Aorta (tissue), 5 donors: ENCODE measurements around the gene OSM. TPM values are rescaled to one million over a fixed set of nuclear protein-coding genes. Genes with fewer than 3 reads are reported as not detected.

Source experiments
- ATAC-seq: fragments of 200-7000 bp; cut with Tn5 transposase; one replicate; pipeline ENCODE4 v1.9.1; 2022; ENCODE audit warnings: moderate library complexity; ENCODE audit not compliant: low FRiP score
- DNase-seq, 2 donors: peaks; one replicate each; pipeline ENCODE4 v3.0.0-alpha.2; 2020
- H3K27ac ChIP-seq, 2 donors: one replicate each; pipeline ENCODE4 v1.5.1; 2013; ENCODE audit warnings: low read length in 2 of 2, mild to moderate bottlenecking in 2 of 2, moderate library complexity in 2 of 2, control low read depth in 1 of 2, inconsistent platforms in 1 of 2, low read depth in 1 of 2
- H3K27me3 ChIP-seq, 2 donors: one replicate each; pipeline ENCODE4 v1.6.1; 2013; ENCODE audit warnings: control low read depth in 1 of 2, low read length in 1 of 2, mild to moderate bottlenecking in 1 of 2, moderate library complexity in 1 of 2; ENCODE audit not compliant: insufficient read depth in 2 of 2, control insufficient read depth in 1 of 2
- H3K36me3 ChIP-seq, 2 donors: one replicate each; pipeline ENCODE4 v1.6.1; 2013; ENCODE audit warnings: control low read depth in 1 of 2, low read length in 1 of 2, mild to moderate bottlenecking in 1 of 2; ENCODE audit not compliant: insufficient read depth in 2 of 2, control insufficient read depth in 1 of 2
- H3K4me1 ChIP-seq, 2 donors: one replicate each; pipeline ENCODE4 v1.6.1; 2013; ENCODE audit warnings: low read length in 2 of 2, control low read depth in 1 of 2, mild to moderate bottlenecking in 1 of 2, moderate library complexity in 1 of 2; ENCODE audit not compliant: insufficient read depth in 2 of 2, control insufficient read depth in 1 of 2
- H3K4me3 ChIP-seq, 2 donors: one replicate each; pipeline ENCODE4 v1.5.1; 2013; ENCODE audit warnings: low read length in 2 of 2, control low read depth in 1 of 2, mild to moderate bottlenecking in 1 of 2
- H3K9me3 ChIP-seq: one replicate; pipeline ENCODE4 v1.6.1; 2013; ENCODE audit warnings: mild to moderate bottlenecking, low read length; ENCODE audit not compliant: control insufficient read depth
- WGBS, 2 donors: extraction: QIAGEN DNeasy Blood & Tissue Kit; methylation state at CpG; one replicate each; pipeline ENCODE4 v1.1.7; 2013; 5-methylcytosine and 5-hydroxymethylcytosine counted together
- intact Hi-C, 2 donors: fragments of 100-400 bp; cut with DNase I; formaldehyde crosslinking; loops; one replicate each; pipeline versions ENCODE4 v1.14.2 to v1.15.0; 2022
- polyA plus RNA-seq, 2 donors: library from polyadenylated mRNA; stranded (reverse); fragments of 200-250 nt; gene quantifications; one replicate each; pipeline ENCODE4 v1.2.3, GENCODE V29; 2013
- total RNA-seq, 2 donors: library from RNA; stranded (reverse); fragmentation: NEBNext Ultra II Directional; extraction: Animal tissue kit (Norgen Biotek cat#: 25700); gene quantifications; one replicate each; pipeline ENCODE4 v1.2.1, GENCODE V29; 2021
- donor health status: healthy with polysubstance abuse.
- donor health status: Bipolar disorder and iron deficiency.
- donor health status: DM: no; HTN: no; CAD: no.
- donor health status: DM: no; HTN: no; CAD: no.
- donor health status: DM: yes; HTN: yes; CAD: no.

OSM gene
- total and polyA plus RNA-seq, 4 donors: 1.4 to 3.9 (median 1.5) TPM

DNA sequence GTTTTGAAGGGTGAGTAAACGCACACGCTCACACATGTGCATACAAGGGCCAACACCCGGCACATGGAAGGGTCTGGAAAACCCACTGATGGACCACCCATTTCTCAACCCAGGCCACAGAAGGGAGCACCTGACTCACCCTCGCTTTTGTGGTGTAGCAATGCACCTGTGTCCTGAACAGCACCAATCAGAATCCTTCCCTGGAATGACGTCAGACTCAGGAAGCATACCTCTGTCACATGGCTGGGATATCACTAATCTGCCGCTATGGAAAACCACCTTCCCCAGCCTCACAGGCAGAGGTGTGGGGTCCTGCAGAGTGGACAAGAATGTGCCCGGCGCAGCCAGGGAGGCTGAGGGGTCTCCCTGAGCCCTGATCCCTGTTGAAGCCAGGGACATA lies 9.0 kb upstream of the OSM start:
- H3K4me3 ChIP-seq: no peak overlapping the region
- H3K4me1 ChIP-seq: no peaks in the 10 kb centered on the region
- no peaks in the 10 kb centered on the region for H3K27me3 ChIP-seq
- ATAC-seq: no peak
- intact Hi-C loops: no loop called here
- 80 to 81% methylated on average over 8 of the region's 8 CpGs for WGBS, 2 donors
- no peak for DNase-seq
- no peaks in the 10 kb centered on the region for H3K9me3 ChIP-seq
- no peak overlapping the region for H3K27ac ChIP-seq
- H3K36me3 ChIP-seq: no peaks in the 10 kb centered on the region

DNA sequence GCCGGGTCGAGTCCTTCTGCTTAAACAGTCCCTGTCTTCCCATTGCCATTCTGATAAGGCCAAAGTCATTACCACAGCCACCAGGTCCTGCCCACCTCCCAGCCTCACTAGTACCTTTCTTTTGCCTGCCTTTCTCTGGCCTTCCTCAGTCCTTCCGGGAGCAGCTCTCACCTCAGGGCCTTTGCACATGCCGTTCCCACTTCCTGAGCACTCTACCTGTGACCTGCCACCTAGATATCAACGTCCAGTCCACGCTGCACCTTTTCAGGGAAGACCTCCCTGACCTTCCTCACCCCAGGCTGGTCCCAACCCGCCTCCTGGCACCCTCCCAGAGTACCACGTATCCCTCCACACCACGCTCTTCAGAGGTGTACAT lies 7.8 kb upstream of the OSM start:
- intact Hi-C loops: no loop called here
- no peak for DNase-seq
- no peak for ATAC-seq
- no peaks in the 10 kb centered on the region for H3K36me3 ChIP-seq
- no peak overlapping the region for H3K27ac ChIP-seq
- no peaks in the 10 kb centered on the region for H3K4me1 ChIP-seq
- no peak overlapping the region for H3K4me3 ChIP-seq
- H3K9me3 ChIP-seq: no peaks in the 10 kb centered on the region
- no peaks in the 10 kb centered on the region for H3K27me3 ChIP-seq
- 93 to 94% methylated on average over 7 to 9 of the region's 9 CpGs for WGBS, 2 donors

DNA sequence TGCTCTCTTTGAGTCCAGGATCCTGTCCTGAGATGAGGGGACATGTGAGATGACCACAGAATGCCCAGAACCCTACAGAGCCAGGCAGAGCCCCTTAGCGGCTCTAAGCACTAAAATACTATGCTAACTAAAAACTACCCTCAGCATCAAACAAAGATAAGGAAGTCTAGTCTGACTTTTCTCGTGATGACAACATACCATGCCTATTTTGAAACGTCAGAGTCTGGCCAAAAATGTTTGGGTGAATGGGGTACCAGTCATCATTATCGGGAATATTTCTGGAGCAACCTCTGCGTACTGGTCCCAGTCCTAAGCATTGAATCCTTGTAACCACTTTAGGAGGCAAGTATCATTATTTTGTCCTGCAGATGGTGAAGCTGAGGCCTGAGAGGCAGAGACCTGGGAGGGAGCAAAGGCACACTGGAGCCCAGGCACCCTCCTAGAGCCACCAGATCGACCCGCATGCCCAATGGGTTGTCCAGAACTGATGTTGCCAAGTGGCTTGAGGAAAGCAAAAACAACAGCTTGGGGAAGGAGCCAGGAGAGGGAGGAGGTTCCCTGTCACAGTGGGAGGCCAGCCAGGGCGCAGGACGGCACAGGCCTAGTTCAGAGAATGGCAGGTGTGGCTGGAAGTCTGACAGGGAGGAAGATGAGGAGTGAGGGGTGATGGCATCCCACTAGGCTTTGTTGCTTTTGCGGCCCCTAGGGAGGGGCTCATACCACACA lies 7.2 kb upstream of the OSM start:
- Histone ChIP-seq H3K27ac (no peak overlapping the region), H3K27me3 (no peaks in the 10 kb centered on the region), H3K4me3 (no peak overlapping the region), H3K9me3 (no peaks in the 10 kb centered on the region), H3K4me1 (no peaks in the 10 kb centered on the region), H3K36me3 (no peaks in the 10 kb centered on the region)
- ATAC-seq (no peak), DNase-seq (no peak)
- intact Hi-C loops: no loop called here
- 28 to 40% methylated on average over 10 of the region's 10 CpGs for WGBS, 2 donors

DNA sequence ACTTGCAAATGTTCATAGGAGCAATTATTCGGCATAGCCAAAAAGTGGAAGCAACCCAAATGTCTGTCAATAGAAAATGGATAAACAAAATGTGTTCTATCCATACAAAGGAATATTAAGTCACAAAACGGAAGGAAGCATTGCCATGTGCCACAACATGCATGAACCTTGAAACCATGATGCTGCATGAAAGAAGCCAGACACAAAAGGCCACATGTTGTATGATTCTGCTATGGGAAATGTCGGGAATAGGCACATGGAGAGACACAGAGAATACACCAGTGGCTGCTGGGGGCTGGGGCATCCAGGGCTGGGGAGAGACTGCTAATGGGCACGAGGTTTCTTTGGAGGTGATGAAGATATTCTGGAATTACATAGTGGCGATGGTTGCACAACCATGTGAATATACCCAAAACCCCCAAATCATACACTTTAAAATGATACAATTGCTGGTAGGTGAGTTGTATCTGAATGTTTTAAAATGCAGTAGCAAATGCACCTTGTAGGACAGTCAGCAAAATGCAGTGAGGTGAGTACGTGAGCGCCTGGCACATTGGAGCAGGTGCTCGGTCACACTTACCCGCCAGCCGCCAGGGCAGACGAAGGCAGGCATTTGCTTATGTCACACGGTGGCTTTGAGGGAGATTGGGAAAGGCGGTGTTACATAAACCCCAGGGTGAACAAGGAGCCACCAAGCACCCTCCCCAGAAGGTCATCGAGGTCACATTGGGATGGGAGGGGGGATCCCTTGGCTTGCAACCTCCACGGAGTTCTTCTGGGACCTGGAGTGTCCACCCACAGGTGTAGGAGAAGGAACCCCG lies 6.3 kb upstream of the OSM start:
- H3K4me3 ChIP-seq: no peak overlapping the region
- ATAC-seq: no peak
- no peak for DNase-seq
- no peaks in the 10 kb centered on the region for H3K4me1 ChIP-seq
- intact Hi-C loops: no loop called here
- 85 to 87% methylated on average over 16 of the region's 16 CpGs for WGBS, 2 donors
- no peak overlapping the region for H3K27ac ChIP-seq
- H3K36me3 ChIP-seq: no peaks in the 10 kb centered on the region
- H3K9me3 ChIP-seq: no peaks in the 10 kb centered on the region
- H3K27me3 ChIP-seq: no peaks in the 10 kb centered on the region

DNA sequence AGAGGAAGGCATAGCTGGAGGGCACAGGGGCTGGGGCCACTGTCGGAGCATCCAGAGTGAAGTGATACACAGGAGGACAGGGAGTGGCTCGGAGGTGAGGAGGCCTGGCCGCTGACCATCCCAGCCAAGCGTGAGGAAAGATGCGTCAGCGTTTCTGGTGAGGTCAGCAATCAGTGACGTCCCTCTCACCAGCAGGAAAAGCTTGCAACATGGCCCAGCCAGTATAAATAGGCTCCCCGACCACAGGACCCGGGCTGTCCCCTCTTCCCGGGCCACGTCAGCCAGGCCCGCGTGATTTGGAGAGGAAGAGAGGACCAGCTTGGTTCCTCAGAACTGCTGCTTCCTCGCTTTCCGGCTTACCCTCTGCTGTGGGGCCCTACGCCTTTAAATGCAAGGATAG lies 4.2 kb upstream of the OSM start:
- Histone ChIP-seq H3K4me1 (no peaks in the 10 kb centered on the region), H3K27me3 (no peaks in the 10 kb centered on the region), H3K9me3 (no peaks in the 10 kb centered on the region), H3K27ac (no peak overlapping the region), H3K4me3 (no peak overlapping the region), H3K36me3 (no peaks in the 10 kb centered on the region)
- WGBS, 2 donors: 86% methylated on average over 16 of the region's 16 CpGs
- ATAC-seq: peak; percentile 62
- peak in 1 of 2 donors; percentile 94 for DNase-seq
- intact Hi-C loops: no loop called here

DNA sequence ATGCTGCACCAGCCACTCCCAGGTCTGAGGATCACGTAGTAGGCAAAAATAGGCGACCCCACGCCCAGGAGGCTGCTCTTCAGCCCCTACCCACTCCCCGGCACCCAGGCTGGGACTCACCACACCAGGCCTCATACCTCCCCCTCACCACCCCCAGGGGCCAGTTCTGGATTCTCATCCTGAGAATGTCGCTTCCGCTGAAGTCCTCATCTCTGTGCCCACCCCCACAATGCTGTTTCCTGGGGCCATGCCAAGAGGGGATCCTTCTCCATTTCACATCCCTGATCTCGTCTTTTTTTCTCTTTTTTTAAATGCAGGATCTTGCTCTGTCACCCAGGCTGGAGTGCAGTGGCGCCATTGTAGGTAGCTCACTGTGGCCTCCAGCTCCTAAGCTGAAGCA lies 1.7 kb upstream of the OSM start:
- DNase-seq: no peak
- Histone ChIP-seq H3K9me3 (no peaks in the 10 kb centered on the region), H3K36me3 (no peaks in the 10 kb centered on the region), H3K27ac (no peak overlapping the region), H3K4me3 (no peak overlapping the region), H3K4me1 (no peaks in the 10 kb centered on the region), H3K27me3 (no peaks in the 10 kb centered on the region)
- ATAC-seq: no peak
- intact Hi-C loops: no loop called here
- WGBS, 2 donors: 89 to 90% methylated on average over 8 of the region's 8 CpGs

DNA sequence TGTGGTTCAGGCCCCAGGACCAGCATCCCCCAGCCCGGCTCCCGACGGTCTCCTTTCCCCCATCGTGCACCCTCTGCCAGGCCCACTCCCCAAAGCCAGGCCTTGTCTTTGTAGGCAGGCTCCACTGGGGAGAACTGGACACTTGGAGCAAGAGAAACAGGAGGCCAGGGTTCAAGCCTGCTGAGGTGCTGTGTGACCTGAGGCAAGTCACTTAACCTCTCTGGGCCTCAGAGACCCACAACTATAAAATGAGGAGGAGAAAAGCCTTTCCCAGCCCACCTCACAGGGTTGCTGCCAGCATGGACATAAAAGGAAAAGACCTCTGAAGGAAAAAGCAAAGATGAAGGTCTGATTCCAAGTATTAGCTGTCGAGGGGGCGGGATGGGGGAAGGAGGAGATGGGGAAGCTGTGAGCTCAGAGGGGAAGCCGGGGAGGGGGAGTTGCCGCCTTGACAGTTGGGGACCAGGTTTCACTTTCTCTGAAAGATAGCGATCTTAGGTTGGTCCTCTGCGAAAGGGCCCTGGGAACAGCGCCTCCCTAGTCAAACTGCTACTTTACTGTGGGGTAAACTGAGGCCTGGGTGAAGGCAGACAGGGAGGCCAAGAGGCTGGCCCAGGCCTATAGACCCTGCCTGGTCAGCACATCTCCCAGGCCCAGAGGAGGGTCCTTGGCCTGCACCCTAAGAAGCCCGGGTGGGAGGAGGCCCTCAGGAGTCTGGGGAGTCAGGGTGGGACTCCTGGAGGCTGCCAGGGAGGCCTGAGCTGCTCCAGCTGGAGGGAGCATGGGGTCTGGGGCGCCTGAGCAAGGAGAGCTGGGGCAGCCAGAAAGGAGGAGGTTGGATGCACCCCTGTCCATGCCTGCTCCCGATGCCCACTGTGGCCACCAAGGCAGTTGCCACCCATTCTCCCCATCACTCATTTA lies 991 bp upstream of the OSM start:
- Histone ChIP-seq H3K9me3 (no peaks in the 10 kb centered on the region), H3K4me3 (no peak overlapping the region), H3K4me1 (no peaks in the 10 kb centered on the region), H3K27me3 (no peaks in the 10 kb centered on the region), H3K27ac (no peak overlapping the region), H3K36me3 (no peaks in the 10 kb centered on the region)
- 88% methylated on average over 14 of the region's 14 CpGs for WGBS, 2 donors
- ATAC-seq (no peak), DNase-seq (no peak)
- intact Hi-C loops: no loop called here

- WGBS, 2 donors: 80 to 84% methylated on average over 24 of the region's 24 CpGs
- no peak overlapping the region for H3K27ac ChIP-seq
- H3K27me3 ChIP-seq: no peaks in the 10 kb centered on the region
- no peaks in the 10 kb centered on the region for H3K9me3 ChIP-seq
- H3K4me3 ChIP-seq: no peak overlapping the region
- intact Hi-C loops: no loop called here
- no peaks in the 10 kb centered on the region for H3K4me1 ChIP-seq
- ATAC-seq: peak; percentile 44
- no peaks in the 10 kb centered on the region for H3K36me3 ChIP-seq
- DNase-seq: peak in 1 of 2 donors; percentile 87
Observed at GRCh38 chr22:30265823-30266444, 717 bp downstream of the OSM start.
